Measurements from ENCODE around the gene EML2. TPM values are rescaled to one million over a fixed set of nuclear protein-coding genes. Genes with fewer than 3 reads are reported as not detected.

EML2 gene
- total RNA-seq, 1 experiment from 2014 or later = 32.7 TPM

- H3K36me3 ChIP-seq (ENCODE audit: control insufficient read depth, insufficient read depth, low read length) = no peaks in the 10 kb centered on the region
- no peak for ATAC-seq
- no TSS peak for BruUV-seq (replicated peaks)
- intact Hi-C loops (cut with micrococcal nuclease; ENCODE audit: unreplicated experiment) = no loop called here
- H3K27ac ChIP-seq (ENCODE audit: low read length) = no peak overlapping the region
- TF ChIP-seq POLR2AphosphoS5 (IDR thresholded peaks at IDR 0.05; ENCODE audit: low read depth, low read length) = no peak
- no peak for TF ChIP-seq CTCF (IDR thresholded peaks at IDR 0.05)
- TF ChIP-seq SIN3A (IDR thresholded peaks at IDR 0.05; ENCODE audit: borderline replicate concordance, insufficient read depth, low read depth, low read length) = no peak
- TF ChIP-seq REST (IDR thresholded peaks at IDR 0.05; ENCODE audit: insufficient read depth in 1 of 2, low read depth in 2 of 2, low read length in 1 of 2) = no peak
- no peak for TF ChIP-seq TCF7L2 (IDR thresholded peaks at IDR 0.05; ENCODE audit: low read depth, low read length)
- CTCF ChIA-PET = no interaction called here
- DNase-seq (ENCODE audit: low read depth, low spot score) = no peak
- POLR2A ChIA-PET = no interaction called here
- no peak overlapping the region for H3K4me3 ChIP-seq (ENCODE audit: low read depth in 2 of 2, low read length in 2 of 2)
- H3K4me1 ChIP-seq (ENCODE audit: control insufficient read depth, insufficient read depth, low read length) = no peaks in the 10 kb centered on the region
- H3K27me3 ChIP-seq (ENCODE audit: control insufficient read depth, insufficient read depth, low read length) = no peaks in the 10 kb centered on the region
- in situ Hi-C loops (cut with HindIII; ENCODE audit: low pct_unique_long_range_greater_than_20kb, low sequenced_read_pairs) = no loop called here
- H3K9me3 ChIP-seq (ENCODE audit: control insufficient read depth, insufficient read depth, low read depth, low read length) = no peaks in the 10 kb centered on the region
Measured at GRCh38 chr19:45560038-45560437, 79.2 kb downstream of the EML2 start.

Small RNAs within 50 kb of the gene (microRNA-seq; reads per million reads assigned to microRNA genes)
- 207 reads per million, percentile 62 among the genes with 10 or more reads in this experiment for gene MIR330 (ENCODE audit: unreplicated experiment)
- not detected for gene MIR642A (ENCODE audit: unreplicated experiment)
- gene MIR642B (ENCODE audit: unreplicated experiment) = not detected

Other genes with a start within 250 kb of the EML2 start
- gene PPP1R13L, start 234.3 kb downstream of the EML2 start, total RNA-seq (2021; ENCODE audit: unreplicated experiment) = 39.1 TPM
- gene POLR1G, start 232.8 kb downstream of the EML2 start, total RNA-seq (2021; ENCODE audit: unreplicated experiment) = 27.8 TPM
- 80.3 TPM for gene ERCC1, start 215.5 kb downstream of the EML2 start, total RNA-seq (2021; ENCODE audit: unreplicated experiment)
- gene FOSB, start 171.4 kb downstream of the EML2 start, total RNA-seq (2021; ENCODE audit: unreplicated experiment) = 13.4 TPM
- gene RTN2, start 142.3 kb downstream of the EML2 start, total RNA-seq (2021; ENCODE audit: unreplicated experiment) = 15.6 TPM
- gene PPM1N, start 141.0 kb downstream of the EML2 start, total RNA-seq (2021; ENCODE audit: unreplicated experiment) = 3.3 TPM
- 101 TPM for gene VASP, start 131.9 kb downstream of the EML2 start, total RNA-seq (2021; ENCODE audit: unreplicated experiment)
- gene OPA3, start 54.6 kb downstream of the EML2 start, total RNA-seq (2021; ENCODE audit: unreplicated experiment) = 20.3 TPM
- gene GPR4, start 37.2 kb downstream of the EML2 start, total RNA-seq (2021; ENCODE audit: unreplicated experiment) = 0.23 TPM
- 2.0 TPM for gene GIPR, start 28.8 kb upstream of the EML2 start, total RNA-seq (2021; ENCODE audit: unreplicated experiment)
- gene SNRPD2, start 52.6 kb upstream of the EML2 start, total RNA-seq (2021; ENCODE audit: unreplicated experiment) = 496 TPM
- 19.4 TPM for gene QPCTL, start 53.3 kb upstream of the EML2 start, total RNA-seq (2021; ENCODE audit: unreplicated experiment)
- 25.1 TPM for gene FBXO46, start 91.5 kb upstream of the EML2 start, total RNA-seq (2021; ENCODE audit: unreplicated experiment)
- gene MEIOSIN, start 94.0 kb upstream of the EML2 start, total RNA-seq (2021; ENCODE audit: unreplicated experiment) = not detected
- gene SIX5, start 129.9 kb upstream of the EML2 start, total RNA-seq (2021; ENCODE audit: unreplicated experiment) = 38.7 TPM
- gene DMPK, start 143.1 kb upstream of the EML2 start, total RNA-seq (2021; ENCODE audit: unreplicated experiment) = 119 TPM
- gene DMWD, start 153.4 kb upstream of the EML2 start, total RNA-seq (2021; ENCODE audit: unreplicated experiment) = 64.6 TPM
- gene RSPH6A, start 175.9 kb upstream of the EML2 start, total RNA-seq (2021; ENCODE audit: unreplicated experiment) = not detected
- 47.7 TPM for gene SYMPK, start 223.8 kb upstream of the EML2 start, total RNA-seq (2021; ENCODE audit: unreplicated experiment)
- gene FOXA3, start 224.9 kb upstream of the EML2 start, total RNA-seq (2021; ENCODE audit: unreplicated experiment) = 0.26 TPM
- gene IRF2BP1, start 246.7 kb upstream of the EML2 start, total RNA-seq (2021; ENCODE audit: unreplicated experiment) = 21.9 TPM

All from Panc1 (cell line).